ENCODE results near the gene ELL3. TPM values are rescaled to one million over a fixed set of nuclear protein-coding genes. Genes with fewer than 3 reads are reported as not detected.

ELL3 gene
- total RNA-seq, 3 donors from 2014 or later, result 5.2 to 14.5 (median 9.0) TPM

- no peak for DNase-seq (ENCODE audit: low spot score in 2 of 2)
- H3K36me3 ChIP-seq, result no peaks in the 10 kb centered on the region
- intact Hi-C loops (cut with DNase I; ENCODE audit: low total_unique reads), result no loop called here
- peak overlapping the region in 1 of 3 donors; percentile 74 for H3K4me3 ChIP-seq
- H3K9me3 ChIP-seq, result no peaks in the 10 kb centered on the region
- TF ChIP-seq, protein P1, sequence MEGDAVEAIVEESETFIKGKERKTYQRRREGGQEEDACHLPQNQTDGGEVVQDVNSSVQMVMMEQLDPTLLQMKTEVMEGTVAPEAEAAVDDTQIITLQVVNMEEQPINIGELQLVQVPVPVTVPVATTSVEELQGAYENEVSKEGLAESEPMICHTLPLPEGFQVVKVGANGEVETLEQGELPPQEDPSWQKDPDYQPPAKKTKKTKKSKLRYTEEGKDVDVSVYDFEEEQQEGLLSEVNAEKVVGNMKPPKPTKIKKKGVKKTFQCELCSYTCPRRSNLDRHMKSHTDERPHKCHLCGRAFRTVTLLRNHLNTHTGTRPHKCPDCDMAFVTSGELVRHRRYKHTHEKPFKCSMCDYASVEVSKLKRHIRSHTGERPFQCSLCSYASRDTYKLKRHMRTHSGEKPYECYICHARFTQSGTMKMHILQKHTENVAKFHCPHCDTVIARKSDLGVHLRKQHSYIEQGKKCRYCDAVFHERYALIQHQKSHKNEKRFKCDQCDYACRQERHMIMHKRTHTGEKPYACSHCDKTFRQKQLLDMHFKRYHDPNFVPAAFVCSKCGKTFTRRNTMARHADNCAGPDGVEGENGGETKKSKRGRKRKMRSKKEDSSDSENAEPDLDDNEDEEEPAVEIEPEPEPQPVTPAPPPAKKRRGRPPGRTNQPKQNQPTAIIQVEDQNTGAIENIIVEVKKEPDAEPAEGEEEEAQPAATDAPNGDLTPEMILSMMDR (IDR thresholded peaks at IDR 0.05), result no peak
- TF ChIP-seq POLR2A (IDR thresholded peaks at IDR 0.05), result no peak
- no peak for TF ChIP-seq POLR2AphosphoS5 (IDR thresholded peaks at IDR 0.05)
- no peaks in the 10 kb centered on the region for H3K27me3 ChIP-seq
- H3K4me1 ChIP-seq, result peaks cover 5 to 10% of the 10 kb centered on the region in 2 donors
- H3K27ac ChIP-seq, result peak overlapping the region; percentile 93 to 96
Observed at GRCh38 chr15:43799209-43799944, 22.6 kb upstream of the ELL3 start.

DNA sequence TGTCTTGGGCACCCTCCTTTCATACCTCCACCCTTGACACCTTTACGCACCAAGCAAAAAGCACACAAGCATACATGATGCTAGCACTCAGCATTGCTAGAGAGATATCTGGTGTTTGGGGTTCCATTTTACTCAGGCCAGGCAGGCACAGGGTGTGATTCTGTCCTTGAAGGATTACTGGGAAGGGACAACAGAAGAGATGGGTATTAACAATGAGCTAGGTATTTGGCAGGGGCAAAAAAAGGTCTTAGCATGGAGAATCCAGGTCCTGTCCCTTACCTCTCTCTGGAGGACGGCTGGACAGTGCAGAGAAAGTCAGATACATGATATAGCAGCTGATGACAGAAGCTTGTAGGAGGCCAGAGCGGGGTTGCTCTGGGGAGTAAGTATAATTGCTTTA lies 19.8 kb upstream of the ELL3 start:
- peak overlapping the region; percentile 5 to 99 for H3K27ac ChIP-seq
- H3K27me3 ChIP-seq, result no peaks in the 10 kb centered on the region
- H3K4me3 ChIP-seq, result no peak overlapping the region
- H3K9me3 ChIP-seq, result no peaks in the 10 kb centered on the region
- no peak for DNase-seq (ENCODE audit: low spot score in 2 of 2)
- TF ChIP-seq, protein P1 (IDR thresholded peaks at IDR 0.05), result no peak
- no peaks in the 10 kb centered on the region for H3K36me3 ChIP-seq
- peaks cover 11 to 19% of the 10 kb centered on the region in 2 donors for H3K4me1 ChIP-seq
- intact Hi-C loops (cut with DNase I; ENCODE audit: low total_unique reads), result no loop called here

- Histone ChIP-seq H3K27me3 (no peaks in the 10 kb centered on the region), H3K4me1 (peaks cover 11 to 19% of the 10 kb centered on the region in 2 donors), H3K36me3 (no peaks in the 10 kb centered on the region), H3K27ac (peak overlapping the region; percentile 27 to 99), H3K4me3 (no peak overlapping the region), H3K9me3 (no peaks in the 10 kb centered on the region)
- DNase-seq (ENCODE audit: low spot score in 2 of 2), result no peak
- intact Hi-C loops (cut with DNase I; ENCODE audit: low total_unique reads), result no loop called here
- TF ChIP-seq POLR2A (IDR thresholded peaks at IDR 0.05) (no peak), POLR2AphosphoS5 (IDR thresholded peaks at IDR 0.05) (no peak)
- TF ChIP-seq, protein P1 (IDR thresholded peaks at IDR 0.05), result no peak
Observed at GRCh38 chr15:43795997-43796396, 19.2 kb upstream of the ELL3 start.

DNA sequence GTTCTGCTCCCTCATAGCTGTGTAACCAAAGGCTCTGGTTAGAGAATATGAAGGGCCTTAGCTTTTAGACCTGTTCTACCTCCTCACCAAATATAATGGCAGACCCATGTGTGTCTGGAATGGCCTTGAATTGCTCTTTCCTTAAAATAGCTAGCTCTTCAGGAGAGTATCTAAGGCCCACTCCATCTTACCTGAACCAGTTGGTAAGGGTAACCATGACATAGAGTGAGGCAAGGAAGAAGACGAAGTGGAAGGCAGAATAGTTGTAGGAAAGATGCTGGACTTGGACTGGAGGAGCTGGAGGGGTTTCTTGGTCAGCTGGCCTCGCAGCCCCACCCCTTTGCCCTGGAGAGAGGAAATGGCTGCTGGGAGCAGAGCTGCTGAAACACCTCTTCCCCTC lies 18.4 kb upstream of the ELL3 start:
- Histone ChIP-seq H3K4me1 (peaks cover 11 to 19% of the 10 kb centered on the region in 2 donors), H3K27ac (peak overlapping the region; percentile 97 to 99), H3K27me3 (no peaks in the 10 kb centered on the region), H3K9me3 (no peaks in the 10 kb centered on the region), H3K36me3 (no peaks in the 10 kb centered on the region), H3K4me3 (no peak overlapping the region)
- intact Hi-C loops (cut with DNase I; ENCODE audit: low total_unique reads), result no loop called here
- TF ChIP-seq POLR2AphosphoS5 (IDR thresholded peaks at IDR 0.05) (no peak), POLR2A (IDR thresholded peaks at IDR 0.05) (no peak)
- TF ChIP-seq, protein P1 (IDR thresholded peaks at IDR 0.05), result no peak
- DNase-seq (ENCODE audit: low spot score in 2 of 2), result no peak

- H3K4me3 ChIP-seq, result peak overlapping the region in 1 of 3 donors; percentile 89
- H3K9me3 ChIP-seq, result no peaks in the 10 kb centered on the region
- DNase-seq (ENCODE audit: low spot score in 2 of 2), result no peak
- peak overlapping the region; percentile 97 to 99 for H3K27ac ChIP-seq
- peaks cover 6 to 19% of the 10 kb centered on the region in 2 donors for H3K4me1 ChIP-seq
- intact Hi-C loops (cut with DNase I; ENCODE audit: low total_unique reads), result no loop called here
- H3K27me3 ChIP-seq, result no peaks in the 10 kb centered on the region
- H3K36me3 ChIP-seq, result no peaks in the 10 kb centered on the region
- TF ChIP-seq POLR2A (IDR thresholded peaks at IDR 0.05), result no peak
- TF ChIP-seq, protein P1 (IDR thresholded peaks at IDR 0.05), result no peak
- TF ChIP-seq POLR2AphosphoS5 (IDR thresholded peaks at IDR 0.05), result no peak
Observed at GRCh38 chr15:43794269-43795037, 17.7 kb upstream of the ELL3 start.
